NCI-H2196 treated with DMSO at 0.1 percent for 48 hours (cell line): Measurements from ENCODE around the gene AHNAK2.

ENCODE experiments used
- DNase-seq: peaks from one replicate; lab custom pipeline; 2025; ENCODE audit not compliant: unreplicated experiment; lab: John Stamatoyannopoulos, UW

AHNAK2 gene

DNA sequence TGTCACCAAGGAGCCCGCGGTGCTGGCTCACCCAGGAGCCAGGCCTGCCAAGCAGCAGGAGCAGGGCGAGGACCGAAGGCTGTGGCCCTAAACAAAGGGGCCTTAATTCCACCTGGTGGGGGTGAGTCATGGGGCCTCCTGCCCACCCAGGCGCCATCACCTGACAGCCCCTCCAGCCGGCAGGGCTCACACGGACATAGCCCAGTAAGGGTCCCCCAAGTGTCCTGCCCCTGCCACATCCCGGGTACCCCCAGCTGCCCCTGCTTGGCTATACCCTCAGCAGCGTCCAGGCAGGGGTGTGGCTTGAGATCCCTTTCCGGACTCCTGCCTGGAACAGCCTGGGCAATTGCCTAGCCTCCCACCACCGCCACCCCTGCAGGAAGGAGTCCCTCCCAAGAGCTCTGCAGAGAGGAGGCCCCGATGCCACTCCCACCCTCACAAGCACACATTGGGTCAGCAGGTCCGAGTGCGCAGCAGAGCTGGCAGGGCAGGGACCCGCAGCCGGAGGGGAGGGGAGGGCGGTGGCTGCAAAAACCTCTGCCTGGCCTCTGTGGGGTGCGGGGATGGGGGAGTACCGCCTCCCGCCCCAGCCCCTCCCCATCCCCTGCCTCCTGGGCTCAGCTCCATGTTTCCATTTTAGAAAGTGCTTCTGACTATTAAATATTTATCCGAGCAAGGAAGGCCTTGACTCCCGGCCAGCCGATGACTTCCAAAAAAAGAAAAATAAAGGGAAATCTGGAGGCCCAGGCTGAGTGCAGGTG lies 4.6 kb downstream of the AHNAK2 start:
- no peak for DNase-seq

DNA sequence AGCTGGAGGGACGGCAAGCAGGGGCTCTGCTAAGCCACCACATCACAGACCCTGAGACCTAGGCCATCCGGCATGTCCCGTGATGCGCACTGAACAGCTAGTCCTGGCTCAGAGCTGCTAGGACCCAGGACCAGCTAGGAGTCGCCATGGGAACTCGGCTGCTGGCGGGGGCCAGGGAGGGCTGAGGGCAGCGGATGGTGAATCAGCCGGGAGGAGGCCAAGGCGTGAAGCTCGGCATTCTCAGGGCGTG lies 5.1 kb downstream of the AHNAK2 start:
- DNase-seq = no peak

DNA sequence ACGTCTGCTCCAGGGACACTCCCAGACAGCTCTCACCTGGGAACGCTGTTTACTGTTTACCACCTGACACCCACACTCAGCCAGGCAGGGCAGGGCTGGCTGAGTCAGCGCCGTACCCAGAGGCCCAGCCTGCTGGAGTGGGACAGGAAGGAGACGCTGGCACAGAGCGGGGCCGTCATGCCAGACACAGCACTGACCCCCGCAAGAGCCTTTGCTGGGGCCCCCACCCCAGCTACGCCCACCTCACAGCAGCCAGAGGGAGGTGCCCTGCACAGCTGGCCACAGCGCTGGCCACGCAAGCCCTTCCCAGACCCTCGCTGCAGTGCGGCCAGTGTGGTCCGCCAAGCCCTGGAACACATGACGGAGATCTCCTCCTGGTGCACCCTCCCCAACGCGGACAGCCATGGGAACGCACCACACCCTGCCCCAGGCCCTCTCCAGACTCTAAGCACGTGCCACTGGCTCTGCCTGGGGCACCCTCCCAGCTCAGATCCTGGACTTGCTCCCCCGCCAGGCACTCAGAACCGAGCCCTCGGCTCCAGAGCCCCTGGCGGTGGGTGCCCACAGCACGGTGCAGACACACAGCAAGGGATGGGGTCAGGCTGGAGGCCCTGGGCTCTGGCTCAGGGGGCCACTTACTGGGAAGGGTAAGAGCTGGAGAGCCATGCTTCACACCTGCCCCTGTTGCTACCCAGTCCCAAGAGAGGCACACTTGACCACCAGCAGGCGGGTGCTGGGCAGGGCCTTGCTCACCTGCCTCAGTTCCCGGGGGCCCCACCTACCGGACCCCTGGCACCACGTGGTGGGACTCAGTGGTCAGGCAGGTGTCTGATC lies 5.7 kb downstream of the AHNAK2 start:
- DNase-seq = no peak

DNA sequence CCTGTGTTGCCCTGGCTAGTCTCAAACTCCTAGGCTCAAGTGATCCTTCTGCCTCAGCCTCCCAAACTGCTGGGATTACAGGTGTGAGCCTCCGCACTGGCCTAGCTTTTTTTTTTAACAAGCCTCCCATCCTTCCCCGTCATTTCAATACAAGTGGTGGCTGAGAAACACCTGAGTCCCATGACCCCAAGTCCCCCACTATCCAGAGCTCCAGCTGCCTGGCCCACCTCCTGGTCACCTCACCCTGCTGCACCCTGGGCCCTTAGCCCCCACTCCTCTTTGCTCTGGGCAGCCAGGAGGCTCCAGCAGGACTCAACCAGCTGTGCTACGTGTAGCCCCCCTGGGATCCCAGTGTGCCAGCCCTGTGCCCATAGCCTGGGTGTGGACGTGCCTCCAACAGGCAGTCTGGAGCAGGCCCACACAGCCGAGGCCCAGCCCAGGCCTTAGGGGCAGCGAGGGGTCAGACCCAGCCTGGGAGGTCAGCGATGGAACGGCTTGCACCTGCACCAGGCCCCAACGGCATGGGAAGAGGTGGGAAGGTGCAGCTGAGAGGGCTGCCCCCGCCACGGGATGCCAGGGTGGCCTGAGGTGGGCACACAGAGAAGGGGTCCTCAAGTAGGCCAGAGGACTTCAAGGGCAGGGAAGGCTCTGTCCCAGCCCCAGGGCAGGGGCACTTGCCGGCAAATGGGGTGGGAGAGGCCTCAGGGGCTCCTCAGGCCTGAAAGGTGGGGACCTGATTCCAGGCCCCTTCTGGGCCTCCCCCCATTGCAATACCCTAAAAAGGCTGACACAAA lies 6.5 kb downstream of the AHNAK2 start:
- no peak for DNase-seq

DNA sequence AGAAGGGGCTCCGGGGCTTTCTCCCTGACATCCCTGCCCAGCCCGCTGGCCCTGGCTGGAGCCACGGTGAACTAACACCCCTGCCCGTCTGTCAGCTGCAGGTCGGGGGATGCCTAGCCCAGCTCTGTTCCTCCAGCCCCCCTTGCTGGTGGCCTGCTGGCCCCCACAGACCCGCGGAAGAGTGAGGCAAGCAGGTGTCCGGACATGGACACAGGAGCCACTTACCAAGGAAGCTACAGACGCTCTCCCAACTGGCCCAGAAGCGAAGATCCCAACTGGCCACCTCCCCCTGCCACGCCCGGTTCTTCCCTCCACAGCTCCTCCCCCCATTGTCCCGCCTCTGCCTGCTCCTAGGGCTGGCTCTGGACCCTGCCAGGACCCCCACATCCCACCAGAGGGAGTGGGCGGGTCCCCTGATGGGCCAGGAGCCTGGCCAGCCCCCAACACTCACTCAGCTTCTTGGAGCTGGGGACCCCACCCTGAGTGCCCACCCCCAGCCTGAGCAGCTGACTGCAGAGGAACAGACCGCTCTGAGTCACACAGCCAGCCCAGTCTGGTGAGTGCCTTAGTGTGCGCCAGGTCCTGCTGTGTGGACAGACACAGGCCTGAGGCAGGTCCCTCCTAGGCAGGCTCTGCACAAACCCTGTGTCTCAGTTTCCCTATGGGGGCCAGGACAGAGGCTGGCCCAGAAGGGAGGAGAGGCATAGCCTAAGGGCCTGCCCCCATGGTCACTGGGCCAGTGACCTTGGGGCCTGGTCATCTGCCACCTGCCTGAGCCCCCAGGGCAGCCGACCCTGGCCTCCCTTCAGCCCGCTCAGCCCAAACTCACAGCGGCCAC lies 7.7 kb downstream of the AHNAK2 start:
- DNase-seq = no peak

DNA sequence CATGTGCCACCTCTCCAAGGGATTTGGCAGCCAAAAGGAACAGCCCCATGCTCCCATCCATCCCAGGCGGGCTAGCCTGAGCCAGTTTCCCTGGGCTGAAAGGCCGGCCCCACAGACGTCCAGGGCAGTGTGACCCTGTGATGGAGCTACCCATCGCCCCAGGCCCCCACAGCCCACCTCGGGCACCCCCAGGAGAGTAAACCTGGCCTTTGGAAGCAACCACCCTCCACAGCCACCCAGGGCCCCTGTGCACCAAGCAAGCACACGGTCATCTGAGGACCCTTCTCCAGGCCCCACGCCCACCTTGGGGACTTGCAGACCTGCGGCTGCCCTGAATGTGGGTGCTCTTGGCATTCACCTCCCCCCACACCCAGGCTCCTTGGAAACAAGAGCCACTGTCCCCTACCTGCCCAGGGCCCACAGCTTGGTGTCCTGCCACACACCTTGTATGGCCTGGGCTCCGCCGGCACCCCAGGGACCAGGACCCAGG lies 8.4 kb downstream of the AHNAK2 start:
- no peak for DNase-seq

DNA sequence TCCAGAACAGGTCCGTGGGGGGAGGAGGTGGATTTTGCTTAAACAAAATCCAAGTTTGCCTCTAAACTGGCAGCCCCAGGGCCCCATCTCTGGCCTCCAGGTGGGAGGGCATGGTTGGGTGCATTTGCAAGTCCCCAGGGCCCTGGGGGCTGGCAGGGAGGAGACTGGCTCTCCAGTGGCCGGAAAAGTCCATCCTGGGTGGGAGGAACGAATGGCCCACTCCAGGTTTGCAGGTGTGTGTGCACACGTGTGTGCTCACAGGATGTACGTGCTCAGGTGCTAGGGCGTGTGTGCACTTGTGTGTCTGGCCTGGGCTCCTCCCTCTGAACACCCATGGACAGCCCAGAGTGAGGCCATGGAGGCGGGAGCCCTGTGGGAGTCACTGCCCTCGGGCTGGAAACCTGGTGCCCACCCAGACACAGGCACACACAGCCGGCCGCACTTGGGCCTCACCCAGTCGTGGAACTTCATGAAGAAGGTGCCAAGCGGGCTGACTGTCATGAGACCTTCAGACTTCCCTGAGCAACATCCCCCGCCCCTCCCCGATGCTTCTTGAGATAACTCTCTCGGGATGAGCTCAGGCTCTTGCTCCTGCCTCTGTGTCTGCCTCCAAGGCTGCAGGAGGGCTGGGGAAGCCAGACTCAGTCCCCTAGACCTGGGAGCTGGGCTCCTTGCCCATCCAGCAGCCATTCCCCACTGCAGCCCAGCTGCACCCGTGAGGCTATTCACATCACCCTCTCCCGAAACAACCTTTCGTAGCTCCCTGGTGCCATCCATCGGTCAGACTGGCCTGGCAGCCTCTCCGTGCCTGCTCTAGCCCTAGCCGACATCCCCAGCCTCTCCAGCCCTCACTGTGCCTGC lies 9.4 kb downstream of the AHNAK2 start:
- no peak for DNase-seq

DNA sequence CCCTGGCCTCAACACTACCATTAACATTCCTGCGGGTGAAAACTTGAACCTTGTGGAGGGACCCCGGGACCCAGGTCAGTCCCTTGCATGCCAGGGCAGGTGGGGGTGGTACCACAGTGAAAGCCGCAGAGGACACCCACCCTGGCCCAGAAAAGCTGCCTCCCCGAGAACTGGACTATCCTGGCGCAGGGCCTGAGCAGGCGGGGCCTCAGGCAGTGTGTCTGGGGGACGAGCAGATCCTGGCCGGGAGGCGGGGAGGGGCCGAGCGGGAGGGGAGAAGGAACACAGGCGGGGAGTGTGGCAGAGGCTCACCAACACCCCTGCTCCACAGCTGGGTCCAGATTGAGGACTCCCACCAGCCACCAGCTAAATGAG lies 10.0 kb downstream of the AHNAK2 start:
- DNase-seq = no peak

DNA sequence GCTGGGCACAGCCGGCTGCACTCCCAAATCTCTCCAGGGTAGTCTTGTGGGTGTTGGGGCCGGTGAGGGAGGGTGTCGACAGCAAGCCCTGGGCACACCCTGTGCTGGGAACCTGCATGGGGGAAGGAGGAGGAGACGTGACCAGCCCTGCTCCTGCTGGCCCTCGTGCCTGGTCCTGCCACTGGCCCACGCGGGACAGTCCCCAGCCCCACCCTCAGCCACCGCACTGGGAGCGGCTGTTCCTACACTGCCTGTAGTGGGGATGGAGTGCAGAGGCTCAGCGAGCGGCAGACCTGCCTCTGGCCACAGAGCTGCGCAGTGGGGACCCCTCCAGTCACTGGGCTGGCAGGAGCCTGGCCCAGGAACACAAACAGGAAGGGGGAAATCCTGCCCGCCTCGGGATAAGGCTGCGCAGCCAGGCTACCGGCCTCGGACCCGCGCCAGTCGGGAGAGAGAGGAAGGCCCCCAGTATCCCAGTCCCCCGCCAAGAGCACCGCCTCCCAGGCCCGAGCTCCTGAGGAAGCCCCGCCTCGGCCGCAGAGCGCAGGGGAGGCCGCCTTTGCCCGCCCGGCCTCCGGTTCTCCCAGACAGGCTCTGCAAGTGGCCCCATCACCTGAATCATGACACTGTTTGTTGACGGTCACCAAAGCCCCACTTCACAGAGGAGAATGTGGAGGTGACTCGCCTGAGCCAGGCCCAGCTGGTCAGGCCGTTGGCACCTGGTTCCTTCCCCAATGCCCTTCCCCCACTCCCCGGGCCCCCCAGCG lies 10.6 kb downstream of the AHNAK2 start:
- no peak for DNase-seq

DNA sequence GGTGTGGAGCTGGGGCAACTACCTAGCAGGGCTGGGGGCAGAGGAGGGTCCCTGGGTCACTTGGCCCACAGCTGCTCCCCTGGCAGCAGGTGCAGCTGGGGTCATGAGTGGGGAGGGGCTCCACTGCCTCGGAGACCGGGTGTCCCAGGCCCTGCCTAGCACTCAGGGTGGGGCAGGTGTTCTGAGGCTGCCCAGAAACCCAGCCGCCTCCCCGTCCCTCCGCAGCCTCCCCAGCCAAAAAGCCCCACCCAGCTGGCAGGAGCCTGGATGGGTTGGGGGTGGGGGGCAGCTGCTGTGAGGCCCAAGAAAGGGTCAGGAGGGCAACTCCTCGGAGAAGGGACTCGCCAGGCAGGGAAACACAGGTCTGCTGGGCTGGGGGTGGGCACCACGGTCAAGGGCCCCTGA lies 11.2 kb downstream of the AHNAK2 start:
- DNase-seq = no peak

DNA sequence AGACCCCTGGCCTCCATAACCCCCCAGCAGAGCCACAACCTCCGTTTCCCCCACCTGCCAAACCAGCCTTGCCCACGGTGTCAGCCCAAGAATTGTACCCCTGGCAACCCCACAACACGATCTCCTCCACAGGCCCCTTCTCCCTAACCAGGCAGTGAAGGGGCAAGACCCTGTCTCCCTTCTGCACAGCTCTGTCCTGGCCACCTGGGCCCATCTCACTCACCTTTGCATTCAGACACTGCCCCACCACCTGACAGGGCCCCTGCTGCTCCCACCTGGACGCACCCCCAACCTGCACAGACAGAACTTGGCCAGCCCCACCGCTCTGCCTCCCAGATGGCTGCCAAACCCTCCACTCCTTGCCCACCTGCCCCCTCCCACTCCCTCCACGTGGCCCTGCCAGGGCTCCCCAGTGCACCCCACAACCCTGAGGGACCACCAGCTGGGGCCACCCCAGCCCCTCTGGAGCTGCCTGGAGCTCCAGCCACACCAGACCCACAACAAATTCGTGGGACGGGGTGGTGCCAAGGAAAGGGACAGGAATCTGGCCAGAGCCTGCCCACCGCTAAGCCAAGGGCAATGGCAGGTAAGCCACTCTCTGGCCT lies 11.8 kb downstream of the AHNAK2 start:
- DNase-seq = no peak

DNA sequence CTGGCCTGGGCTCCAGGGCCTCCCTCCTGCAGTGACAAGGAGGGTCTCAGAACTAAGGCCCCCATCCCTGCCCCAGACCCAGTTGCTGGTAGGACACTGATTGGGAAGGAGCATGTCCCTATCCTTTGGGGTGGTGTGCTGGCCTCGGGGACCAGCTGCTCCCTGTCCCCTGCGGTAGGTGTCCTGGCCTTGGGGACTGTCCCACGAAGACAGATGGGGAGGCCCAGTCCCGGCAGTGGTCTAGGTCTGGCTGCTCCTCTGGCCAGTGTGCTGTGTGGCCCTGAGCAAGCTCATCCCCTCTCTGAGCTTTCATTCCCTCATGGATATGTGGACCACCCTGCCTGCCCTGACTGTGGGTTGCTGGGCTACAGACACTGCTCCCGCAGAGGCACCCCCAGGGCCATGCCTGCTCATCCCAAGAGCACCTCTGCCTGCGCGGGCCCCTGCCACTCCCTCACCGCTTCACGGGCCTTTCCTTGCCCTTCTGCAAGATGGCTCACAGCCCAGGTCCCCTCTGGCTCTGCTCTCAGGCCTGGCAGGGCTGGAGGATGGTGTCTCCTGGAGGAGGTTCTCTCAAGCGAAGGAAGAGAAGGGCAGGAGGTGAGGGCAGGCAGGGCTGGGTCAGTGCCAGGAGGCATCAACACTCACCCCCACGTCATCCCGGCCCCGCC lies 12.5 kb downstream of the AHNAK2 start:
- DNase-seq = no peak

DNA sequence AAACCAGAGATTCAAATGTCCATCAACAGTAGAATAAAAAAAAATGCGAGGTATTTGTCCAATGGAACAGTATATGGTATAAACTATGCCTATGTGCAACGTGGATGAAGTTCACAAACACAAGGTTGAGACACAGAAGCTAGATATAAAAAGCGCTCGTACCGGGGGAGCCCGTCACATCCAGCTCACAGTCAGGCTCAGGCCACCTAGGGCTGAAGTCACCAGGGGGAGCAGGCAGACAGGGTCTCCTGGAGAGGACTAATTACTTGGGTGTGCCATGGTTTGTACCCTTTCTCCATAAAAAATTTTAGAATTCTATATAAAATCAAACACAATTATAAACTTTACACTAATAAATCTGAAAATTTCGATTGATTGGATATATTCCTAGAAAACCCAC lies 13.6 kb downstream of the AHNAK2 start:
- no peak for DNase-seq

DNA sequence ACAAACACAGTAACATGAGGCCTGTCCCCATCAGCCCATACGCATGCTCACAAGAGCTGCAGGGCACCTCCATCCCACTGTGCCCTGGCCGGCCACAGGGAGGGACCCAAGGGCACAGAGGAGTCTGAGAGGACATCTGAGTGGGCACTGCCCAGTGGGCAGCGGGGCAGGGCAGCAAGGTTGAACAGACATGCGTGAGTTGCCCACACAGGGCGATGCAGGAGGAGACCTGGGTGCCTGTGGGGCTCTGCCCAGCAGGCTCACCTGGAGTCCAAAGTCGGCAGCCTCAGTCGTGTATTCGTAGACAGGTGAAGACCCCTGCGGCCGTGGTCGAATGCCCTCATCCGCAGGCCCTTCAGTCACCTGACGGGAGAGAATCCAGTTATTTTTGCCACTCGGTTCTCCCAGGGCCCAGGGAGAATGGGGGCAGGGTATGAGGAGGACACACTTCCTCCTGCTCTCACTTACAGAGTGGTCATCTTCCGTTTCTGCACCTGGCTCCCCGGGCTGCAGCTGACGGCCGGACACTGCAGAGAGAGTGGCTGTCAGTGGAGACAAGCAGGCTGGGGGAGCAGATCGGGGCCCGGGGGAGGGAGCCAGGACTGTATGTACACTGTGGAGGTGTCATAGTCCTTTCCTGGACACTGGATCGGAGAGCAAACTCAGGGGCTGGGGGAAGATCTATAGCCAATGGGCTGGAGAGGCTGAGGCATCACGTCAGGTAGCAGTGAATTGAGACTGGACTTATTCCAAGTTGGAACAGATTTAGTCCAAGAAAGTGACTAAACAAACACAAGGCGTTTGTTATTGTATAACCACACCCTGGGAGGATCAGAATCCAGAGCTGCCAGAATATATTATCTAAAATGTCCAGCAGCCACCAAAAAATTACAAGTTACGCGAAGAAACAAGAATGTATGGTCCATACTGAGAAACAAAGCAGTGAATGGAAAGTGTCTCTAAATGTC lies 20.7 kb downstream of the AHNAK2 start:
- no peak for DNase-seq

DNA sequence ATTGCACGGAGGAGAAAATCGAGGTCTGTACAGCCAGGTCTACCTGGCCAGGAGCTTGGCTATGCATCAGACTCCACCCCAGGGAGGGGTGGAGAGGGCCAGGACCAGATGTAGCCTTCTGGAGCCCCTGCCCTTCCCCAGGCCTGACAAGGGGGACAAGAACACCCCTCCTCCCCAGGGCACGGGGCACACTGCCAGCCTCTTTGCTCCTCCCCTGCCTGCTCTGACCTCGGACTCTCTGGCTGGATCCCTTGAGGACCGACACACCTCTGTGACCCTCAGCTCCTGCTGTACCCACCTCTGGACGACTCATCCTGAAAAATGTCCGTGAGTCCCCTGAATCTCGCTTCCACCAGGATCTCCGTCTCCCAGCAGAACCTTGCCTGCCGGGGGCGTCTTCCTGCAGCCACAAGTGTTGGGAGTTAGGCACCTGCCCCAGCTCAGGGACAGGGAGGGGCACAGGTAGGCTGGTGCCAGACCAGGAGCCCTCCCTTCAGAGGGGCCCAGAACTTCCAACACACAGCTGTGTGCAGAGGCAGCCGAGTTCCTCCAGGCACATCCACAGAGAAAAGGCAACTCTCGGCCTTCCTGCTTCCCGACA lies 21.8 kb downstream of the AHNAK2 start:
- DNase-seq = no peak

DNA sequence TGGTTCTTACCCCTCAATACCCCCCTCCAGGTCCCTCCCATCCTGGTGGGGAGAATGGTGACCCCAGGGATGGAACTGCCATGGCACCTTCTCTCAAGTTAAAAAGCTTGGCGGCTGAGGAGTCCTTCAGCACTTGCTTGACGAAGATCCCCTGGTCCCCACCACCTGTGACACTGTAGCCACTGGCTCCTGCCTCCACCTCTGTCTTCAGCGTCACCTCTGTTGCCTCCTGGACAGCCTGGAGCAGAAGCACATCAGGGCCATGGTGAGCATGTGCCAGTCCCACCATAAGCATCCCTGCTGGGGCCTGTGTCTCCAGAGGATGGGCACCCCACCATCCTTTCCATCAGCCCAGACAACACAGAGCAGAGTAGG lies 22.8 kb downstream of the AHNAK2 start:
- no peak for DNase-seq
